Measurements from ENCODE around the gene RAB39B.

The RAB39B gene

GRCh38 chrX:155216940-155217440, 47.3 kb downstream of the RAB39B start:
- in situ Hi-C loops (cut with HindIII; ENCODE audit: low sequenced_read_pairs): no loop called here
- peak overlapping the region; percentile 72 for H3K4me3 ChIP-seq (ENCODE audit: low read depth, low read length)
- TF ChIP-seq, protein P1, sequence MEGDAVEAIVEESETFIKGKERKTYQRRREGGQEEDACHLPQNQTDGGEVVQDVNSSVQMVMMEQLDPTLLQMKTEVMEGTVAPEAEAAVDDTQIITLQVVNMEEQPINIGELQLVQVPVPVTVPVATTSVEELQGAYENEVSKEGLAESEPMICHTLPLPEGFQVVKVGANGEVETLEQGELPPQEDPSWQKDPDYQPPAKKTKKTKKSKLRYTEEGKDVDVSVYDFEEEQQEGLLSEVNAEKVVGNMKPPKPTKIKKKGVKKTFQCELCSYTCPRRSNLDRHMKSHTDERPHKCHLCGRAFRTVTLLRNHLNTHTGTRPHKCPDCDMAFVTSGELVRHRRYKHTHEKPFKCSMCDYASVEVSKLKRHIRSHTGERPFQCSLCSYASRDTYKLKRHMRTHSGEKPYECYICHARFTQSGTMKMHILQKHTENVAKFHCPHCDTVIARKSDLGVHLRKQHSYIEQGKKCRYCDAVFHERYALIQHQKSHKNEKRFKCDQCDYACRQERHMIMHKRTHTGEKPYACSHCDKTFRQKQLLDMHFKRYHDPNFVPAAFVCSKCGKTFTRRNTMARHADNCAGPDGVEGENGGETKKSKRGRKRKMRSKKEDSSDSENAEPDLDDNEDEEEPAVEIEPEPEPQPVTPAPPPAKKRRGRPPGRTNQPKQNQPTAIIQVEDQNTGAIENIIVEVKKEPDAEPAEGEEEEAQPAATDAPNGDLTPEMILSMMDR (IDR thresholded peaks at IDR 0.05; ENCODE audit: low read depth, low read length, missing control alignments): no peak
- no peak for DNase-seq (ENCODE audit: low read depth)

GRCh38 chrX:155216179-155216939, 47.9 kb downstream of the RAB39B start, which contains the start of gene VBP1:
Gene VBP1 (plus strand): TSS chrX:155216460. CDS start chrX:155216483, 23 bp downstream.
- peak within 1 kb of the TSS; percentile 72 for H3K4me3 ChIP-seq (ENCODE audit: low read depth, low read length)
- TF ChIP-seq, protein P1 (IDR thresholded peaks at IDR 0.05; ENCODE audit: low read depth, low read length, missing control alignments): peak; percentile 43
- peak; percentile 81 for DNase-seq (ENCODE audit: low read depth)
- in situ Hi-C loops (cut with HindIII; ENCODE audit: low sequenced_read_pairs): no loop called here

GRCh38 chrX:155215443-155216178, 48.7 kb downstream of the RAB39B start:
- in situ Hi-C loops (cut with HindIII; ENCODE audit: low sequenced_read_pairs): no loop called here
- peak overlapping the region; percentile 72 for H3K4me3 ChIP-seq (ENCODE audit: low read depth, low read length)
- DNase-seq (ENCODE audit: low read depth): no peak
- TF ChIP-seq, protein P1 (IDR thresholded peaks at IDR 0.05; ENCODE audit: low read depth, low read length, missing control alignments): no peak

GRCh38 chrX:155213731-155214130, 50.6 kb downstream of the RAB39B start:
- in situ Hi-C loops (cut with HindIII; ENCODE audit: low sequenced_read_pairs): no loop called here

DNA sequence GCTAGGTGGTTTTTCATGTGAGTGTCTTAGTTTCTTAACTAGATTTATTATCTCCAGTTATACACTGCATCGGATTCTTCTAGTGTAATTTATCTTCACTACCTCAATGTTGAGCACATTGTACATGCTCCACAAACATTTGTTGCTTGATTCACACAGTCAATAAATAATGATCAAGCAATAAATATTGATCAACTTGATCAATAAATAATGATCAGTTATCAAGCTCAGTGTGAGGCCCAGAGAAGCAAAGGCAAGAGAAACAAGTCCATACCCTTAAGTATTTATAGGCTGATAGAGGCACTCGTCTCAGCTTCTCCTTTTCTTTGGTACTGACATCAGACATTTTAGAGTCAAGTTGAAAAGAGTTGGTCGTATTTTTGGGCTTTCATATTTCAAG, 53.1 kb downstream of the RAB39B start:
- no peak overlapping the region for H3K4me3 ChIP-seq (ENCODE audit: low read depth, low read length)
- TF ChIP-seq, protein P1 (IDR thresholded peaks at IDR 0.05; ENCODE audit: low read depth, low read length, missing control alignments): no peak
- in situ Hi-C loops (cut with HindIII; ENCODE audit: low sequenced_read_pairs): no loop called here
- DNase-seq (ENCODE audit: low read depth): no peak

More at GRCh38 chrX:155213731-155214130, 50.6 kb downstream of the RAB39B start:
- H3K4me3 ChIP-seq (ENCODE audit: low read depth, low read length): no peak overlapping the region
- no peak for DNase-seq (ENCODE audit: low read depth)
- TF ChIP-seq, protein P1 (IDR thresholded peaks at IDR 0.05; ENCODE audit: low read depth, low read length, missing control alignments): no peak

All from astrocyte of the cerebellum (primary cell).